T-helper 1 cell treated with Interleukin-12 subunit alpha and Interleukin-12 subunit beta and Interleukin-4 antibody, amounts not matched to agents 30 μg/mL and 1 μg/mL, for 36 hours (primary cell): Measurements from ENCODE around the gene YAP1.

ENCODE experiments used
- H3K27ac Mint-ChIP-seq: one replicate; pipeline ENCODE4 v1.8.0; 2021; ENCODE audit warnings: mild to moderate bottlenecking, mixed read lengths
- H3K27me3 Mint-ChIP-seq: one replicate; pipeline ENCODE4 v1.8.0; 2021; ENCODE audit warnings: low read depth, mixed read lengths
- H3K36me3 Mint-ChIP-seq: one replicate; pipeline ENCODE4 v1.8.0; 2021; ENCODE audit warnings: low read depth, mixed read lengths
- H3K4me1 Mint-ChIP-seq: one replicate; pipeline ENCODE4 v1.8.0; 2021; ENCODE audit warnings: low read depth, mixed read lengths
- H3K4me3 Mint-ChIP-seq: one replicate; pipeline ENCODE4 v1.8.0; 2021; ENCODE audit warnings: mild to moderate bottlenecking, moderate library complexity, mixed read lengths
- H3K9me3 Mint-ChIP-seq: one replicate; pipeline ENCODE4 v1.8.0; 2021; ENCODE audit warnings: mixed read lengths

Gene YAP1

GRCh38 chr11:102111011-102111786 is 952 bp downstream of the YAP1 start:
- Mint-ChIP-seq H3K4me3 (no peak overlapping the region), H3K36me3 (no peaks in the 10 kb centered on the region), H3K4me1 (peaks cover 8% of the 10 kb centered on the region), H3K27me3 (peaks cover 67% of the 10 kb centered on the region), H3K9me3 (no peaks in the 10 kb centered on the region), H3K27ac (no peak overlapping the region)

DNA sequence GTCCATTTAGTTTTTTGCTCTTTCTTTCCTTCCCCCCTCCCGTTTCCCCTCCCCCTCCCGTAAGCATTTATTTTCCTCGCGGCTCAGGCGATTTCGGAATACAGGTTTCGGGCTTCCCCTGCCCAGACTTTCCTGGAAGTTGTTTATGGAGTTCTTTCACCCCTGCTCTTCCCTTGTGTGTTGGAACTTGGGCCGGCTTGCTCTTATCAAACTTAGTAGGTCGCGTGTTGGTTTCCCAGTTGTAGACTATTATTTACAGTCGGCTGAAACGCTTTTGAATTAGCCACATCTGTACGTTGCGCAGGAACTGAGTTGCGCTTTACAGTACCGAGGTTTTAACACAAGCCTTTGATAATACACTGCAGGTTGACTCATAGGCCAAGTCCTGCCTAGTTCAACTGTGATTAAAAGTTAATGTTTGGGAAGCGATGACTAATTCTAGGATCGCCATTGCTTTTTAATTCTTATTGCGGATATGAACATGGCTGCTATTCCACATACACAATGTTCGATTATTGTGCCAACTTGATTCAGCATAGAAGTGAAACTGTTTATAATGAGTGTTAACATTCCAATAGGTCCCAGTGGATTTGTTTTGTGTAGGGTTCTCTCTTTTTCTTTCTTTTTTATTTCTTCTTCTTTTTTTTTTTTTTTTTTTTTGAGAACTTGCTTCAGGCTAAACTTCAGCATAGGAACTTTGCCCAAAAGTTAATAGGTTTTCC is 1.7 kb downstream of the YAP1 start:
- Mint-ChIP-seq H3K27me3 (peaks cover 72% of the 10 kb centered on the region), H3K36me3 (no peaks in the 10 kb centered on the region), H3K4me3 (peak overlapping the region; percentile 75), H3K27ac (no peak overlapping the region), H3K4me1 (peaks cover 8% of the 10 kb centered on the region), H3K9me3 (no peaks in the 10 kb centered on the region)

DNA sequence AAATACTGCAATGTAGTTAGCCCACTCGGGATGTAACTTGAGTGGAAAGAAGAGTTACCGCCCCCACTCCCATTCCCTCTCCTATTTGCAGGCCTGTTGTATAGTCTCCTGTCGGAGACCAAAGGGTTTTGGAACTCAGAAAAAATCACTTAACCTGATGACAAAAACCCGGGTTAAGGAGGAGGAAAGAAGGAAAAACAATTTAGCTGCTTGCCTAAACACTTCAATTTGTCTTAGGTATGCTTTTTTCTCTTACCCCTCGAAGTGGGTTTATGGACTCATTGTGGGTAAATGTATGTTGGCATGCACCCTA is 2.2 kb downstream of the YAP1 start:
- Mint-ChIP-seq H3K9me3 (no peaks in the 10 kb centered on the region), H3K36me3 (no peaks in the 10 kb centered on the region), H3K4me3 (no peak overlapping the region), H3K27me3 (peaks cover 73% of the 10 kb centered on the region), H3K27ac (no peak overlapping the region), H3K4me1 (peaks cover 8% of the 10 kb centered on the region)

DNA sequence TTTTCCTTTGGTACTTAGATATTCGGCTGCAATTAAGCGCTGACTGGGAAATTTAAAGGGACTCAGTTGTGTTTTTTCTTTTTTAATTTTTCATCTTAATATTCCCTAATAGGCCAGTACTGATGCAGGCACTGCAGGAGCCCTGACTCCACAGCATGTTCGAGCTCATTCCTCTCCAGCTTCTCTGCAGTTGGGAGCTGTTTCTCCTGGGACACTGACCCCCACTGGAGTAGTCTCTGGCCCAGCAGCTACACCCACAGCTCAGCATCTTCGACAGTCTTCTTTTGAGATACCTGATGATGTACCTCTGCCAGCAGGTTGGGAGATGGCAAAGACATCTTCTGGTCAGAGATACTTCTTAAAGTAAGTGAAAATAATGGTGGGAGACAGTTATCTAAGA is 3.8 kb downstream of the YAP1 start:
- Mint-ChIP-seq H3K36me3 (no peaks in the 10 kb centered on the region), H3K27ac (no peak overlapping the region), H3K9me3 (no peaks in the 10 kb centered on the region), H3K27me3 (peaks cover 66% of the 10 kb centered on the region), H3K4me1 (peaks cover 8% of the 10 kb centered on the region), H3K4me3 (no peak overlapping the region)

DNA sequence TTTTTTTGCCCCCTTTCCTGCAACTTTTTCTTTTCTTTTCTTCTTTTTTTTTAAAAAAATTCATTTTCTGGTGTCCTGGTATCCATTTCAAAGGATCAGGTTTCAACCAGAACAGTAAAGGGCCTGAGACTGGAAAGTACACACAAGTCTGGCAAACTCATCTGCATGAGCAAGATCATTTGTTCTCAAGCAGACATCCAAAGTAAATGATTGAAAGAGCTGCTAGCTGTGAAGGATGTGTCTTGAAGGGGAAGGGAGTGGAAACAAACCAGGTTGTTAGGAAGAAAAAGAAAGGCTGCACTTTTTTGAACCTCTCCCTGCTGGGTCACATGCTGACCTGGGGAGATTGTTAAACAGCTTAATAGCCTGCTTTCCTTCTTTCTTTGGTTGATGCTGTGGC is 5.3 kb downstream of the YAP1 start:
- Mint-ChIP-seq H3K9me3 (no peaks in the 10 kb centered on the region), H3K4me1 (peaks cover 6% of the 10 kb centered on the region), H3K27me3 (peaks cover 54% of the 10 kb centered on the region), H3K4me3 (no peak overlapping the region), H3K27ac (no peak overlapping the region), H3K36me3 (no peaks in the 10 kb centered on the region)

GRCh38 chr11:102116453-102117205 is 6.4 kb downstream of the YAP1 start:
- Mint-ChIP-seq H3K4me1 (peaks cover 5% of the 10 kb centered on the region), H3K36me3 (no peaks in the 10 kb centered on the region), H3K27me3 (peaks cover 52% of the 10 kb centered on the region), H3K27ac (no peak overlapping the region), H3K4me3 (no peak overlapping the region), H3K9me3 (no peaks in the 10 kb centered on the region)

GRCh38 chr11:102117472-102118113 is 7.3 kb downstream of the YAP1 start:
- Mint-ChIP-seq H3K36me3 (no peaks in the 10 kb centered on the region), H3K27ac (no peak overlapping the region), H3K27me3 (peaks cover 42% of the 10 kb centered on the region), H3K4me3 (no peak overlapping the region), H3K4me1 (no peaks in the 10 kb centered on the region), H3K9me3 (no peaks in the 10 kb centered on the region)

GRCh38 chr11:102118937-102119336 is 8.7 kb downstream of the YAP1 start:
- H3K27me3 Mint-ChIP-seq = peaks cover 34% of the 10 kb centered on the region

GRCh38 chr11:102119997-102120396 is 9.8 kb downstream of the YAP1 start:
- H3K27ac Mint-ChIP-seq = no peak overlapping the region
- no peak overlapping the region for H3K4me3 Mint-ChIP-seq
- no peaks in the 10 kb centered on the region for H3K4me1 Mint-ChIP-seq
- no peaks in the 10 kb centered on the region for H3K9me3 Mint-ChIP-seq
- H3K36me3 Mint-ChIP-seq = no peaks in the 10 kb centered on the region
- peaks cover 29% of the 10 kb centered on the region for H3K27me3 Mint-ChIP-seq

More at GRCh38 chr11:102118937-102119336, 8.7 kb downstream of the YAP1 start:
- H3K27ac Mint-ChIP-seq = no peak overlapping the region
- no peaks in the 10 kb centered on the region for H3K4me1 Mint-ChIP-seq
- no peak overlapping the region for H3K4me3 Mint-ChIP-seq
- no peaks in the 10 kb centered on the region for H3K9me3 Mint-ChIP-seq
- no peaks in the 10 kb centered on the region for H3K36me3 Mint-ChIP-seq

GRCh38 chr11:102120437-102120973 is 10.3 kb downstream of the YAP1 start:
- no peak overlapping the region for H3K27ac Mint-ChIP-seq
- H3K4me3 Mint-ChIP-seq = no peak overlapping the region
- H3K36me3 Mint-ChIP-seq = no peaks in the 10 kb centered on the region
- H3K27me3 Mint-ChIP-seq = peaks cover 24% of the 10 kb centered on the region
- H3K4me1 Mint-ChIP-seq = no peaks in the 10 kb centered on the region
- no peaks in the 10 kb centered on the region for H3K9me3 Mint-ChIP-seq

DNA sequence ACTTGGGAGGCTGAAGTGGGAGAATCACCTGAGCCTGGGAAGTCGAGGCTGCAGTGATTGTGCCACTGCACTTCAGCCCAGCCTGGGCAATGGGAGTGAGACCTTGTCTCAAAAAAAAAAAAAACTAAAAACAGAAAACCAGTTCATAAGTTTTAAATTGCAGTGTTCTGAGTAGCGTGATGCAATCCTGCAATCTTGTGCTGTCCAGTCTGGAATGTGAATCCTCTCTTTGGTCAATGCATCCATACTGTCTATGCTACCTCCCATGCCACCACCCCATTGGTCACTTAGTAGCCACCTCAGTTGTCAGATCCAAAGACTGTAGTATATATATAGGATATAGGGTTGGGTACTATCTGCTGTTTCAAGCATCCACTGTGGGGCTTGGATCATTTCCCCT is 11.1 kb downstream of the YAP1 start:
- H3K9me3 Mint-ChIP-seq = peaks cover under 1% of the 10 kb centered on the region

GRCh38 chr11:102134597-102134996 is 24.4 kb downstream of the YAP1 start:
- no peaks in the 10 kb centered on the region for H3K9me3 Mint-ChIP-seq
- no peak overlapping the region for H3K27ac Mint-ChIP-seq
- no peaks in the 10 kb centered on the region for H3K27me3 Mint-ChIP-seq
- no peaks in the 10 kb centered on the region for H3K36me3 Mint-ChIP-seq
- no peaks in the 10 kb centered on the region for H3K4me1 Mint-ChIP-seq
- H3K4me3 Mint-ChIP-seq = no peak overlapping the region

More for the DNA sequence above, 11.1 kb downstream of the YAP1 start:
- Mint-ChIP-seq H3K27me3 (peaks cover 17% of the 10 kb centered on the region), H3K4me1 (no peaks in the 10 kb centered on the region), H3K4me3 (no peak overlapping the region), H3K27ac (no peak overlapping the region), H3K36me3 (no peaks in the 10 kb centered on the region)

DNA sequence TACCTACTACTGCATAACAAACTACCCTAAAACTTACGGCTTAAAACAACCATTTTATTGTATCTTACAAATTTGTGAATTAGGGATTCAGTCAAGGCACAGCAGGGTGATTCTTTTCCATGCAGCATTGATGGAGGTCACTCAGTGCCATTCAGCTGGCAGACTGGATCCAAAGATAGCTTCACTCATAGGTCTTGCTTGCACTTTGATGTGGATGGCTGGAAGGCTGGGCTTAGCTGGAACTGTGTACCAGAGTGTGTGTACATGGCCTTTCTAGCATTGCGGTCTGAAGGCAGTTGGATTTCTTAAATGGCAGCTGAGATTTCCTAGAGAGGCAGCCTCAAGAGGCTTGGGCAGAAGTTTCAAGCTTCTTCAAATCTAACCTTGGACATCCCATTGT is 25.0 kb downstream of the YAP1 start:
- H3K27ac Mint-ChIP-seq = no peak overlapping the region
- no peaks in the 10 kb centered on the region for H3K36me3 Mint-ChIP-seq
- no peaks in the 10 kb centered on the region for H3K27me3 Mint-ChIP-seq
- no peaks in the 10 kb centered on the region for H3K9me3 Mint-ChIP-seq
- H3K4me1 Mint-ChIP-seq = no peaks in the 10 kb centered on the region
- H3K4me3 Mint-ChIP-seq = no peak overlapping the region

- no peaks in the 10 kb centered on the region for H3K9me3 Mint-ChIP-seq
- H3K27me3 Mint-ChIP-seq = no peaks in the 10 kb centered on the region
- H3K36me3 Mint-ChIP-seq = no peaks in the 10 kb centered on the region
- H3K4me1 Mint-ChIP-seq = no peaks in the 10 kb centered on the region
- no peak overlapping the region for H3K27ac Mint-ChIP-seq
- H3K4me3 Mint-ChIP-seq = no peak overlapping the region
These were observed 28.0 kb downstream of the YAP1 start for GRCh38 chr11:102138223-102138622.
